HG03060 (cell line): ENCODE results near the gene LRP3.
"Not testable (repeated sequence)": the region's sequence is repeated elsewhere in the genome, so short reads cannot be mapped to it uniquely, and the experiment has no call there.

ENCODE experiments used
- ATAC-seq: cut with Tn5 transposase; IDR thresholded peaks from one replicate; pipeline ENCODE4 v1.9.1; 2021; ENCODE audit warnings: low read depth, moderate number of reproducible peaks; ENCODE audit not compliant: unreplicated experiment

Gene LRP3

DNA sequence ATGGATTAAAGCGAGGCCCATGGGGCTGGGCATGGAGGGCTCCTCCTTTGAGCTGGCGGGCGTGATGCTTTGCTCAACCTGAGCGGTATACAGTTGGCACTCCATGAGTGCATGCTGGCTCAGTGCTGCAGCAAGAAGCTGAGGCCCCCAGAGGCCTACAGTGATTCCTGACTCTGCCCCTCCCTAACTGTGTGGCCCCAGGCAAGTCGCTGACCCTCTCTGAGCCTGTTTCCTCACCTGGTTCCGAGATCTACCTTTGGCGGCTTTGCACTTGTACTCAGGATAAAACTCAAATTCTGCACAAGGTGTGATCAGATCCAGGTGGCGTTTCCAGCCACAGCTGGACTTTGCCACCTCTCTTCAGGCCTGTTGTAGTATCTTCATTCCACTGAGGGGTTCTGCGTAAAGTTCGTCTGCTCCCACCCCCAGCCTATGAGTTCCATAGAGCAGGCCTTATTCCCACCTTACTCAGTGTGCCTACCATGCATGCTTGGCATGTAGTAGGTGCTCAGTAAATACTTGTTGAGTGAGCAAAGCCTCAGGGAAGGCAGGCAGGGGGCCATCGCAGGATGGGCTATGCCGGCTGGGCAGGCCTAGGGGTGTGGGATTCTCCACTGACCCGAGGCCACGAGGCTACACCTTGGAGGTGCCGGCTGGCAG, 7.9 kb downstream of the LRP3 start:
- ATAC-seq = no peak

- no peak for ATAC-seq
Measured at GRCh38 chr19:33202546-33203507, 8.7 kb downstream of the LRP3 start.

GRCh38 chr19:33203529-33203928, 9.4 kb downstream of the LRP3 start:
- ATAC-seq = no peak

DNA sequence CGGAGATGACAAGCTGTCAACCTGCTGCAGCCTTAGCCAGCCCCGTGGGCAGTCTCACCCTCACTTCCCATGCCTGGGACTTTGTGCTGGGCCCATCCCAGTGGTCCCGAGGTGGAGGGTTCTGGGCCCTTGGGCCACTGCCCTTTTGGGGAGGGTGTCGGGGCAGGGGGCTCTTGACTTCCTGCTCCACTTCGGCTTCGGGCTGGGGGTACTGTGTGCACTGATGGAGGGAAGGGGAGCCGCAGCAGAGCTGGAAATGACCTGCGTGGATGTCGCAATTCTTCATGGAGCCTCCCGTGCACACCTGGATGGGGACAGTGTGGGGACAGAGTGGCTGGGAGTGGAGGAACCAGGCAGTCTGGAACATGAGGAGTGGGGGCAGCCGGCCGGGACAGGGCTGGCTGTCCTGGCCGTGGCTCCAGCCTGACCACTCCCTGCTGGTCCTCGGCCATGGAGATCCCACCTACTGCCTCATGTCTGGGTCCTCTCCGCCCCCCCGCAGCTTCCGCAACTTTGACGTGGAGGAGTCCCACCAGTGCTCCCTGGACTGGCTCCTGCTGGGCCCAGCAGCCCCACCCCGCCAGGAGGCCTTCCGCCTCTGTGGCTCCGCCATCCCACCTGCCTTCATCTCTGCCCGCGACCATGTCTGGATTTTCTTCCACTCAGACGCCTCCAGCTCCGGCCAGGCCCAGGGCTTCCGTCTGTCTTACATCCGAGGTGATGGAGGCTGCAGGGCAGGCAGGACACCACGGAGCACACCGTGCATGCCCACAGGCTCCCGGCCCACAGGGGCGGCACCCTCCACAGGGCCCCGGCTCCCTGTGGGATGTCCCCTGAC, 10.2 kb downstream of the LRP3 start:
- no peak for ATAC-seq

GRCh38 chr19:33205110-33205509, 11.0 kb downstream of the LRP3 start:
- ATAC-seq = no peak

GRCh38 chr19:33205531-33206260, 11.6 kb downstream of the LRP3 start:
- no peak for ATAC-seq

GRCh38 chr19:33206261-33207039, 12.3 kb downstream of the LRP3 start:
- no peak for ATAC-seq

DNA sequence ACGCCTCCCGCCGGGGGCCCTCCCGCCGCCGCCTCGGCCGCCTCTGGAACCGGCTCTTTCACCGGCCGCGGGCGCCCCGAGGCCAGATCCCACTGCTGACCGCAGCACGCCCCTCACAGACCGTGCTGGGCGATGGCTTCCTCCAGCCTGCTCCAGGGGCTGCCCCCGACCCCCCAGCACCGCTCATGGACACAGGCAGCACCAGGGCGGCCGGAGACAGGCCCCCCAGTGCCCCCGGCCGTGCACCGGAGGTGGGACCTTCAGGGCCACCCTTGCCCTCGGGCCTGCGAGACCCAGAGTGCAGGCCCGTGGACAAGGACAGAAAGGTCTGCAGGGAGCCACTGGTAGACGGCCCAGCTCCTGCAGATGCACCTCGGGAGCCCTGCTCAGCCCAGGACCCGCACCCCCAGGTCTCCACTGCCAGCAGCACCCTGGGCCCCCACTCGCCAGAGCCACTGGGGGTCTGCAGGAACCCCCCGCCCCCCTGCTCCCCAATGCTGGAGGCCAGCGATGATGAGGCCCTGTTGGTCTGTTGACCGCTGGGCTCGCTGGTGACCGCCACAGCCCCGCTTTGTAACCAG, 13.0 kb downstream of the LRP3 start:
- ATAC-seq = no peak

GRCh38 chr19:33207903-33208302, 13.8 kb downstream of the LRP3 start:
- no peak for ATAC-seq

- no peak for ATAC-seq
Measured at GRCh38 chr19:33208371-33208895, 14.3 kb downstream of the LRP3 start.

- no peak for ATAC-seq
Measured at GRCh38 chr19:33208904-33209849, 15.0 kb downstream of the LRP3 start.

GRCh38 chr19:33209850-33210230, 15.7 kb downstream of the LRP3 start:
- ATAC-seq = not testable (repeated sequence)

- ATAC-seq = no peak
Measured at GRCh38 chr19:33210266-33210940, 16.3 kb downstream of the LRP3 start.

- no peak for ATAC-seq
Measured at GRCh38 chr19:33211794-33212435, 17.8 kb downstream of the LRP3 start.

- no peak for ATAC-seq
Measured at GRCh38 chr19:33212436-33213172, 18.5 kb downstream of the LRP3 start.

- ATAC-seq = no peak
Measured at GRCh38 chr19:33214596-33214995, 20.5 kb downstream of the LRP3 start.
